Fibroblast of lung (primary cell): ENCODE data around the gene MAN1A1. TPM values are rescaled to one million over a fixed set of nuclear protein-coding genes. Genes with fewer than 3 reads are reported as not detected.

Source experiments
- DNase-seq, 2 donors: peaks; one replicate each; pipeline versions ENCODE4 v3.0.0 to v3.0.0-alpha.2; 2010; ENCODE audit warnings: low read depth in 2 of 2
- H2AFZ ChIP-seq: 2 replicates; pipeline ENCODE4 v1.5.1; 2012; ENCODE audit warnings: low read length, control low read depth, inconsistent platforms
- H3K27ac ChIP-seq: 2 replicates; pipeline ENCODE4 v1.5.1; 2011; ENCODE audit warnings: low read length, control low read depth; ENCODE audit not compliant: insufficient read depth
- H3K27me3 ChIP-seq: 2 replicates; pipeline ENCODE4 v1.5.1; 2011; ENCODE audit warnings: mild to moderate bottlenecking, low read length; ENCODE audit not compliant: control insufficient read depth, insufficient read depth
- H3K36me3 ChIP-seq: 2 replicates; pipeline ENCODE4 v1.5.1; 2011; ENCODE audit warnings: low read length; ENCODE audit not compliant: control insufficient read depth, insufficient read depth
- H3K4me1 ChIP-seq: 2 replicates; pipeline ENCODE4 v1.5.1; 2011; ENCODE audit warnings: low read length; ENCODE audit not compliant: control insufficient read depth, insufficient read depth; ENCODE audit errors: extremely low read depth
- H3K4me2 ChIP-seq: 2 replicates; pipeline ENCODE4 v1.5.1; 2011; ENCODE audit warnings: low read length, control low read depth; ENCODE audit not compliant: insufficient read depth; ENCODE audit errors: extremely low read depth
- H3K4me3 ChIP-seq, 4 experiments: fragments of 200-600 bp in 1 of 4; sonication (generic) in 1 of 4; replicated peaks in 1 of 4; 2 replicates each; pipeline ENCODE4 v1.5.1; 2011 to 2016; ENCODE audit warnings: low read length in 4 of 4, low read depth in 3 of 4, mild to moderate bottlenecking in 3 of 4, control low read depth in 2 of 4, inconsistent platforms in 1 of 4, mixed read lengths in 1 of 4; ENCODE audit not compliant: insufficient read depth in 1 of 4; ENCODE audit errors: control extremely low read depth in 1 of 4
- H3K79me2 ChIP-seq: 2 replicates; pipeline ENCODE4 v1.5.1; 2012; ENCODE audit warnings: mild to moderate bottlenecking, low read length, inconsistent platforms; ENCODE audit not compliant: control insufficient read depth, insufficient read depth
- H3K9ac ChIP-seq: 2 replicates; pipeline ENCODE4 v1.5.1; 2011; ENCODE audit warnings: mild to moderate bottlenecking, low read length, control low read depth; ENCODE audit not compliant: insufficient read depth
- H3K9me3 ChIP-seq: 2 replicates; pipeline ENCODE4 v1.5.1; 2012; ENCODE audit warnings: low read depth, low read length; ENCODE audit not compliant: control insufficient read depth, insufficient read depth
- H4K20me1 ChIP-seq: 2 replicates; pipeline ENCODE4 v1.5.1; 2011; ENCODE audit warnings: low read length; ENCODE audit not compliant: control insufficient read depth, insufficient read depth; ENCODE audit errors: extremely low read depth
- EZH2 ChIP-seq: IDR thresholded peaks from 2 replicates; pipeline ENCODE4 v1.5.1; 2012; ENCODE audit warnings: low read length, control low read depth, mild to moderate bottlenecking; ENCODE audit errors: missing control alignments
- polyA plus RNA-seq, 2 donors: library from polyadenylated mRNA; depleted of rRNA in 1 of 2; stranded (reverse) in 1 of 2; unstranded in 1 of 2; fragments of >200 nt; gene quantifications; 2 replicates each; pipeline ENCODE4 v1.2.1, GENCODE V29; 2011 to 2012; ENCODE audit warnings: missing spikeins in 1 of 2
- total RNA-seq: library from RNA; depleted of rRNA; stranded (reverse); fragments of >200 nt; gene quantifications from 2 replicates; pipeline ENCODE4 v1.2.1, GENCODE V29; 2014
- TF ChIP-seq, protein P1 (sequence below), 2 donors: IDR thresholded peaks in 1 of 2; conservative IDR thresholded peaks in 1 of 2; 1 replicate in 1 of 2; 2 replicates in 1 of 2; pipeline ENCODE4 v1.5.1; 2011 to 2012; ENCODE audit warnings: low read length in 2 of 2, control low read depth in 1 of 2, inconsistent platforms in 1 of 2, low read depth in 1 of 2, mild to moderate bottlenecking in 1 of 2

The MAN1A1 gene
- total and polyA plus RNA-seq, 2 donors (not counting 1 experiment from before 2014, with no cell fraction given), result 39.5 to 120 TPM

DNA sequence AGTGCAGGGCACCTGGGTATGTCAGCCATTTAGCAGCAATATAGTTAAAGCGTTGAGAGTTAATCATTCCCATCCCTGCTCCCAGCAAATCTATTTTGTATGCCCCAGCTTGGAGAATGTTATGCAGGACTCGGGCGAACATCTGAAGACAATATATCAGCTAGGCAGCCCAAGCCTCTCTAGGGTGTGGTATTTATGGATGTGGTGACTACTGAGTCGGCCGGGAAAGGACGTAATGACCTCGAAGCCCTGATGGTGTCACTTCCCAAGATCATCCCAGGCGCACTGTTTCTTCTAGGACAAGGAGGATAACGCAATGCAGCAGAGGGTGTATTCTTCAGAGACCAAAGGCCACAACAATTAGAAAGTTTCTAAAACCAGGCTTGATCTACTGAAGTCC, 207.5 kb downstream of the MAN1A1 start:
- H3K4me2 ChIP-seq, result no peak overlapping the region

DNA sequence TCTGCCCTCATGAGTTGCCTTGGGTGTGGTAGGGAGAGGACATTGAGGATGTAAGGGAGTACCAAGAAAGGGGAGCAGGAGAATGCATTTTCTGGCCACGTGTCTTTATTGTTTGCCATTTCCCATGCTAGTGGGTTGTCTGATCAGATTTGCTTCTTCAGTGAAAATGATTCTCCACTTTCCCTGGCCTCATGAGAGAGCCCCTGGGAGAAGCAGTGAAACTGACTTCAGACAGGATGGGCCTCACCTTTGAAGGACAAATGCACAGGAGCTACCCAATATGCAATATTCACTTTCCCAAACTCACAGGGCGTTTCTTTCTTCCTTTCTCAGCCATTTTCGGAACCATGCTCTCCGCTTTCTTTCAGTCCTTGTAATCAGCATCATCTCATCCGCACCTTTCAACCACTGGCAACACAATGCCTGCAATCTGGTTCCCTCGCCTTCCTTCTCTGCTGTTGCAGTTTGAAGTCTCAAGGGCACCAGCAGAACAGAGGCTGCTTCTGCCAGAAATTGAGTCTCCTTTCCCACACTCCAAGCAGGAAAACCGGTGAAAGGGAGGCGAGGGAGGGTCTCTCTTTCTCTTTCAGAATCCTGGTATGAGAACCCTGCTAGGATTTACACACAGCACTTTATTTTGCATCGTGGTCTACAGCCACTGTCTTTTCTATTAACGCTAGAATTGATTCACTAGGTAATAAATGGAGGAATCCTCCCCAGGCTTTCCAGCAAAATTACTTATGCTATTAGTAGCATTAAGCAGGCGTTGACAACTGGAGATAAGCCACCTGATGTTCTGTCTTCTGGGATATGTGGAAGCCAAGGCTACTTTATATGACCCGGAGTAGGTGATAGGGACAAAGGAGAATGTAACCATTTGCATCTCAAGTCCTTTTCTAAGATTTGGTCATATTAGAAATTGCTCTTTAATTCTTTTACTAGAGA, 209.1 kb downstream of the MAN1A1 start:
- Histone ChIP-seq H3K4me3 (no peak overlapping the region), H3K36me3 (no peaks in the 10 kb centered on the region), H2AFZ (no peak overlapping the region), H3K4me2 (no peak overlapping the region), H3K9me3 (no peaks in the 10 kb centered on the region), H3K27me3 (no peaks in the 10 kb centered on the region), H3K4me1 (peaks cover 3% of the 10 kb centered on the region), H4K20me1 (no peaks in the 10 kb centered on the region), H3K79me2 (no peaks in the 10 kb centered on the region), H3K9ac (no peak overlapping the region), H3K27ac (no peak overlapping the region)
- no peak for DNase-seq
- no peak for TF ChIP-seq EZH2
- TF ChIP-seq, protein P1, sequence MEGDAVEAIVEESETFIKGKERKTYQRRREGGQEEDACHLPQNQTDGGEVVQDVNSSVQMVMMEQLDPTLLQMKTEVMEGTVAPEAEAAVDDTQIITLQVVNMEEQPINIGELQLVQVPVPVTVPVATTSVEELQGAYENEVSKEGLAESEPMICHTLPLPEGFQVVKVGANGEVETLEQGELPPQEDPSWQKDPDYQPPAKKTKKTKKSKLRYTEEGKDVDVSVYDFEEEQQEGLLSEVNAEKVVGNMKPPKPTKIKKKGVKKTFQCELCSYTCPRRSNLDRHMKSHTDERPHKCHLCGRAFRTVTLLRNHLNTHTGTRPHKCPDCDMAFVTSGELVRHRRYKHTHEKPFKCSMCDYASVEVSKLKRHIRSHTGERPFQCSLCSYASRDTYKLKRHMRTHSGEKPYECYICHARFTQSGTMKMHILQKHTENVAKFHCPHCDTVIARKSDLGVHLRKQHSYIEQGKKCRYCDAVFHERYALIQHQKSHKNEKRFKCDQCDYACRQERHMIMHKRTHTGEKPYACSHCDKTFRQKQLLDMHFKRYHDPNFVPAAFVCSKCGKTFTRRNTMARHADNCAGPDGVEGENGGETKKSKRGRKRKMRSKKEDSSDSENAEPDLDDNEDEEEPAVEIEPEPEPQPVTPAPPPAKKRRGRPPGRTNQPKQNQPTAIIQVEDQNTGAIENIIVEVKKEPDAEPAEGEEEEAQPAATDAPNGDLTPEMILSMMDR (conservative IDR thresholded peaks at IDR 0.05 in 1 of 2, IDR thresholded peaks at IDR 0.05 in 1 of 2; ENCODE audit: low read depth in 1 of 2, low read length in 2 of 2), result no peak

More for the DNA sequence above, 207.5 kb downstream of the MAN1A1 start:
- TF ChIP-seq, protein P1 (conservative IDR thresholded peaks at IDR 0.05 in 1 of 2, IDR thresholded peaks at IDR 0.05 in 1 of 2; ENCODE audit: low read depth in 1 of 2, low read length in 2 of 2), result no peak
- TF ChIP-seq EZH2, result no peak
- no peak overlapping the region for H3K27ac ChIP-seq
- no peaks in the 10 kb centered on the region for H4K20me1 ChIP-seq
- H3K36me3 ChIP-seq, result no peaks in the 10 kb centered on the region
- no peak overlapping the region for H2AFZ ChIP-seq
- DNase-seq, result no peak
- no peaks in the 10 kb centered on the region for H3K79me2 ChIP-seq
- no peak overlapping the region for H3K9ac ChIP-seq
- no peaks in the 10 kb centered on the region for H3K27me3 ChIP-seq
- no peaks in the 10 kb centered on the region for H3K9me3 ChIP-seq
- H3K4me3 ChIP-seq, result no peak overlapping the region
- peaks cover 4% of the 10 kb centered on the region for H3K4me1 ChIP-seq

- no peak overlapping the region for H3K27ac ChIP-seq
- no peaks in the 10 kb centered on the region for H3K27me3 ChIP-seq
- no peak overlapping the region for H3K4me2 ChIP-seq
- no peaks in the 10 kb centered on the region for H3K36me3 ChIP-seq
- H3K9me3 ChIP-seq, result no peaks in the 10 kb centered on the region
- H3K4me3 ChIP-seq, result no peak overlapping the region
- no peak overlapping the region for H3K9ac ChIP-seq
- no peak overlapping the region for H2AFZ ChIP-seq
- H3K4me1 ChIP-seq, result peaks cover 3% of the 10 kb centered on the region
- no peaks in the 10 kb centered on the region for H4K20me1 ChIP-seq
- H3K79me2 ChIP-seq, result no peaks in the 10 kb centered on the region
- TF ChIP-seq, protein P1 (conservative IDR thresholded peaks at IDR 0.05 in 1 of 2, IDR thresholded peaks at IDR 0.05 in 1 of 2; ENCODE audit: low read depth in 1 of 2, low read length in 2 of 2), result no peak
- no peak for TF ChIP-seq EZH2
- no peak for DNase-seq
Measured at GRCh38 chr6:119138906-119139541, 210.5 kb downstream of the MAN1A1 start.
